ENCODE results near the gene CNTN5.

CNTN5 gene

GRCh38 chr11:100094121-100094865 lies 1073.5 kb downstream of the CNTN5 start:
- DNase-seq (ENCODE audit: low spot score): no peak

DNA sequence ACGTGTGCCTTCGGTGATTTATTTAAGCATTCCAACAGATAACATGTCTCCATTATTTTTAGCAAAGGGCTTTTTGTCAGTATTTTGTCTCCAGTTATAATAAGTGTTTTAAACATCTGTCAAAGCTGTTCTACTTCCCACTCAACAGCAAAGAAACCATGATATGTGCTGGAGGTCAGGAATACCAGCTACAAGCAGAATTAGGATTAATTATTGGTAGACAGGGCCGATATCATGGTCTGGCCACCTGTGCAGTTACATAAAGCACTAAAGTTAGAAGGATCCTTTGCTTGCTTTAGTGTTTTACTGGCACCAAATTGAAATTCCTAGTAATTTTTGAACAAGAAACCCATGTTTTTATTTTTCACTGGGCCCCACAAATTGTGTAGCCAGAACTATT lies 1075.1 kb downstream of the CNTN5 start:
- no peak for DNase-seq (ENCODE audit: low spot score)

DNA sequence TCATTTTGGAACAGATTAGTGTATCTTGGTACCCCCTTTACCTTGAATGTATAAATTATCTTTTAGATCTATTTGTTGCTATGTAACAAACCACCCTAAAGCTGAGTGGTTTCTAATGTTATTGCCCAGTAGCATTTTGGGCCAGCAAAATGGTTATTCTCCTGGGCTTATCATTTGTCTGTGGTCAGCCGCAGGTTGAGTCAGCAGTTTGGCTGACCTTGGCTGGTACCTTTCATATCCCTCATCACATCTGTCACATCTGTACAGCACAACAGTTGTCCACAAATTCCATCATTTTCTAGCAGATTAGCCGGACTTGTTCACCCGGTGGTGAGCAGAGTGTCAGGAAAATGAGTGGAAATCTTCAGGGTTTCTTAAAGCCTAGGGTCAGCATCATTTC lies 1077.8 kb downstream of the CNTN5 start:
- no peak for DNase-seq (ENCODE audit: low spot score)

DNA sequence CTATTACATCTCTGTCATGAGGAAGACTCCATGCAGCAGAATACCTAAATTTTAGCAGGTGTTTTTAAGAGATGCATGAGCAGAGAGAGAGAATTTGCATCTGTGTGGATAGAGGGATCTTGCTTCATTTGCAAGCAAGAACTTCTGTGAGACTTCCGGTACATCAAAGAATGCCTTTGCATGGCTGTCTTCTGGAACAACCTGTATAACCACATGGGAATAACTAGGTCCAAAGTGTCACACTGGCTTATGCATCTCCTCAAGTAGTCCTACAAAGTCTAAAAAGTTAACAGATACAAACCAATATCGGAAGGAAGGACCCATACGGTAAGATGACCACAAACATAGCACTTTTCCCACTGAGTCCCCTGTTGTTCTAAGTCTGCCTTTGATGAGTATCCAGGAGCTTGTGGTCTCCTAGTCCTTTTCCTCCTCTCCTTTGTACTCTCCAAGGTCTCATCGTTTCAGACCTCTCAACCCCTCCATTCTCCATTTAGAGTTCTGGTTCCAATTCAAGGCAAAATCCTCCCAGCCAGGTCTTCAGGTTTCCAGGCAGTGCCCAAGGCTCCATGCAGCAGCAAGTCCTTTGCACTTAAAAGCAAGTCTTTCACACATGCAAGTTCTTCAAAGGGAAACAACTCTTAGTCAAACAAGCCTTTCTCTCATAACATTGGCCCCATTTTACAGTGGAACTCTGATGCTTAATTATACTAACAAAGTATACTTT lies 1084.7 kb downstream of the CNTN5 start:
- DNase-seq (ENCODE audit: low spot score): no peak

DNA sequence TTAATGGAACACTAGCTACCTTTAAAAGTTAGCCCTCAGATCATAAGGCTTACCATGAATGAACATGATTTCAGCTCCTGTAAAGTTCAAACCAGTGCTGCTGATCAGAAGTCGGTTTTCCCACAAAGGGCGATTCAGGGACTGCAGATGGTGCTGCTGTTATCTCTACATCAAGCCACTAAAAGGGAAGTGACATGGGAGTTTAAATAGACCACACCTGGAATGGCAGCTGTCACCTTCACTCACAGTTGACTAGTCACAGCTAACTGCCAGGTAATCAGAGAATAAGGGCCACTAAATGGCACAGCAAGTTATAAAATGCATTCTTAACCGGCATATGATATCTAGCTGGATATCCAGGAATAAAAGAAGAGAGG lies 1085.2 kb downstream of the CNTN5 start:
- no peak for DNase-seq (ENCODE audit: low spot score)

- no peak for DNase-seq (ENCODE audit: low spot score)
Observed at GRCh38 chr11:100119176-100119575, 1098.4 kb downstream of the CNTN5 start.

DNA sequence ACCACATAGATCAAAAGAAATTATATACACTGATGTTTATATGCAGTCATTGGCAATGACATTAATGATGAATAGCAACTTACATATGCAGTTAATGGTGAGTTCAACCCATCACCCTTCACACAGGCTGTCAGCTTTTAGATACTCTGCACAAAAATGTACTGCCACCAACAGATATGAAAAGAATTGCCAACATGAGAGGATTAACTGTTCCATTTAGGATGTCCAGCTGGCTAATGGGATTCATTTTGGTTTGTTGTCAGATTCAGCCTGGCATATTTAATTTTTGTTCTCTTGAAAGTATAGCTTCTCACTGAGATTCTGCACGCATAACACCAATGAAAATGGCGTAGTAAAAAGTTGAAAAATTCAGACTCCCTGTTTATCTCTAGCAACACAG lies 1112.4 kb downstream of the CNTN5 start:
- no peak for DNase-seq (ENCODE audit: low spot score)

- no peak for DNase-seq (ENCODE audit: low spot score)
Observed at GRCh38 chr11:100141201-100141600, 1120.5 kb downstream of the CNTN5 start.

GRCh38 chr11:100151944-100152343 lies 1131.2 kb downstream of the CNTN5 start:
- DNase-seq (ENCODE audit: low spot score): no peak

- no peak for DNase-seq (ENCODE audit: low spot score)
Observed at GRCh38 chr11:100152766-100153165, 1132.0 kb downstream of the CNTN5 start.

DNA sequence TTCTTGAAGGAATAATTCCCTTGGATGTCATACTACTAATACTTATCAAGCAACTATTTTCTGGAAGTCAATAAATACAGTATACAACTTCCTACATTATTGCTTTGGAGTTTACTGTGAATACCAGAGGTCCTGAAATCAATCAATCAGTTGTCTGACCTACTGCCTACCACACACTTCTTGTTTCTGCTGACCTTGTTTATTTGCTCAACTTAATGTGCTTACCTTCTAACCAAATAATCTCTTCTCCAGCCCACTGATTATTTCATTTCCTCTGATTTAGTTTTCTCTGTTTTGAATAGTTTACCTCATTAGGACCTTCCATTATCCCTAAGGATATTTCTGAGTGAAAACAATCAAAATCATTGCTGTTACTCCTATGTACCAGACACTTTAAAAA lies 1142.7 kb downstream of the CNTN5 start:
- no peak for DNase-seq (ENCODE audit: low spot score)

DNA sequence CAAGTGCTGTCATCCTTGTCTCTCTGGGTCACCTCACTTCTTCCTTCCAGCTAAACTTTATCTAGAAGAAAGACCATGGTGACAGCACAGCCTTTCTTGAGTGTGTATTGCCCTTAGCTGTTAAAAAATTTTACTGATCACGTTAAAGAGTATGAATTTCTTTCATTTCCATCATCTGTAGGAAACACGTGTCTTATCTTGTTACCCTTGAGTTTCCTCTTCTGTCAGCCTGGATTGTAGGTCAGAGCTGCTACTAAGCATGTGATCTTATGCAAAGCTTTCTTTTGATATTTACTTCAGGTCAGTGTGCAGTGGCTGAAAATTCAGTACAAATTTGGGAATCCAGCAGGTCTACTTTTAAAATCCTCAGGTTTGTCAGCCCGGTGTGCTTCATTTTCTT lies 1154.1 kb downstream of the CNTN5 start:
- no peak for DNase-seq (ENCODE audit: low spot score)

DNA sequence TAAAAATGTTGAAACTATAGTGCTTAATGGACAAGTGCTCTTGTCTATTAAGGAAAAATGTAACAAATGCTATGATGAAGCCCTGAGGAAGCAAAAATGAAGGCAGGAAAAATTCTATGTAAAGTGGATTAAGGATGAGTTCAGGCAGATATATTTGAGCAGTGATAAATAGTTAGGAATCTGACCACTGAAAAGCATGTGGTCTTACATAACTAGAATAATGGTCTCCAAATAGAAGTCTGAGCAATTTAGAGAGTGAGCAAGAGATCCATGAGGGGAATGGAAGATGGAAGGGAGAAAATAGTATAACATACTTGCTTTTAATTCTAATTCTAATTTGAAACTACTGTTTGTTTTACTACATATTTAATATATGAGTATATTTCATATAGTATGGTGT lies 1155.7 kb downstream of the CNTN5 start:
- DNase-seq (ENCODE audit: low spot score): no peak

DNA sequence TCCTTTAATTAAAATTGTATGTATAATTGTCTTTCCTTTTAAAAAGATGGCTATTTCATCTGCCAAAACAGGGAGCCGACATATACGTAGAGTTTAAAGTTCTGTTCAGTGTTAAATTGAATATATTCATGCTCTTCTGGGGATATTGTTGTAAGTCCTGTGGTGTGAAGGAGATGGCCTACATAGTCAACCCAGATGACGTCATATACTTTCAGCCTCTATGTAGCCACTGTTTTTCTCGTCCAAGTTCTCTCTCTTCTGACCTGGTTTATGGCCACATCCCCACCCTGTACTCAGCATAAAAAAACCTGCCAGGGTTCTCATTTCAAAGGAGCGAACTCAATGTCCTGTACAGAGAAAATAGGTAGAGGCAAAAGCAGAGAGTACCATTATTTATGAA lies 1156.9 kb downstream of the CNTN5 start:
- DNase-seq (ENCODE audit: low spot score): no peak

DNA sequence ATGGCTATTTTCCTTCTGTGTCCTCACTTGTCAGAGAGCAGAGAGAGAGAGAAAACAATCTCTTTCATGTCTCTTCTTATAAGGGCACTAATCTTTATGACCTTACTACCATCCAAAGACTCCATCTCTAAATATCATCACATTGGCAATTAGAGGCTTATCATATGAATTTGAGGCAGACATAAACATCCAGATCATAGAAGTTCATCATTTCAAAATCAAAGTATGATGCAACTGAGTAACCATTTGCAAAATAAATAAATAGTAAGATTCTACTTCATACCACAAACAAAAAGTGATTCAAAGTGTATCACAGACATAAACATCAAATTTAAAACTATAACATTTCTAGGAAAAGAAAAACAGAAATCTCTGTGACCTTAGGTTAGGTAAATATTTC lies 1161.6 kb downstream of the CNTN5 start:
- no peak for DNase-seq (ENCODE audit: low spot score)

- DNase-seq (ENCODE audit: low spot score): no peak
Observed at GRCh38 chr11:100182927-100183326, 1162.2 kb downstream of the CNTN5 start.

DNA sequence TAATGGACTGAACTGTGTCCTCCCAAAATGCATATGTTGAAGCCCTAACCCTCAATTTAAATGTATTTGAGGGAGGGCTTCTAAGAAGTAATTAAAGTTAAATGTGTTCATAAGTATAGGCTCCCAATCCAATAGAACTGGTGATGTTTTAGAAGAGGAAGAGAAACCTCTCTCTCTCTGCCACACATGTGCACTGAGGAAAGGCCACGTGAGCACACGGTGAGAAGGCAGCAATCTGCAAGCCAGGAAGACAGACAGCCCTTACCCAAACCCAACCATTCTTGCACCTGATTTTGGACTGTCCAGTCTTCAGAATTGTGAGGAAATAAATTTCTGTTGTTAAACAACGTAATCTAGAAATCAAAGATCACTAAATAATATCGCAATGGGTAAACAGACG lies 1164.8 kb downstream of the CNTN5 start:
- DNase-seq (ENCODE audit: low spot score): no peak

GRCh38 chr11:100188137-100188783 lies 1167.5 kb downstream of the CNTN5 start:
- no peak for DNase-seq (ENCODE audit: low spot score)

DNA sequence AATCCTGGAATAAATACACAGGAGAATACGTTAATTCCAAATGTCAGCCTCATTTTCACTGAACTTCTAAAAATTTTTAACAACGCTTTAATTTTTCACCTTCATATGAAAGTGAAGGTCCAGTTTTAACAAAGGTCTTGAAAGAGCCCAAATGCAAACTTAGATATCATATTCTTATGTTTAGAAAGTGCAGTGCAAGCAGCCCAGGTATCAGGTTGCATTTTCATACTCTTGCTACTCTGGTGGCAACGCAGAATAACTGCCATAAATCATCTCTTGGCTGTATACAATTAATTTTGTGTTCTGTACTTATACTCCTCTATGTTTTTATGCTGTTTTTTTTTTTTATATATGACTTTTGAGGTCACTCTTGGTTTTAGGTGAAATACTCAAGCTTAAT lies 1169.6 kb downstream of the CNTN5 start:
- no peak for DNase-seq (ENCODE audit: low spot score)

GRCh38 chr11:100192181-100192580 lies 1171.4 kb downstream of the CNTN5 start:
- no peak for DNase-seq (ENCODE audit: low spot score)

DNA sequence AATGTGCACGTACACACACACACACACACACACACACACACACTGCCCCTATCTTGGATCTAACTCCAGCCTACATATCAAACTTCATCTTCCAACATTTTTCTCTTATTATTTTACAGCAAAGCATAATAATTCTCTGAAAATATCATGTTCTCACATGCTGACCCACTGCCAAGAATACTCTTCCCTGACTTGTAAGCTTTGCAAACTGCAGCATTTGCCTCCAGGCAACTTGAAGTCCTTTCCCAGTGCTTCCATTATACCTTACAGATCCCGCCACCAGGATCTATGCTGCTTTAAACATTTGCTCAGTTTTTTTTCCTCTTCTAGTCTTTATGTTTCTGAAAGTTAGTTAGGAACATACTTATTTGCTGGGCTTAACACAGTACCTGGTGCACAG lies 1183.0 kb downstream of the CNTN5 start:
- no peak for DNase-seq (ENCODE audit: low spot score)

DNA sequence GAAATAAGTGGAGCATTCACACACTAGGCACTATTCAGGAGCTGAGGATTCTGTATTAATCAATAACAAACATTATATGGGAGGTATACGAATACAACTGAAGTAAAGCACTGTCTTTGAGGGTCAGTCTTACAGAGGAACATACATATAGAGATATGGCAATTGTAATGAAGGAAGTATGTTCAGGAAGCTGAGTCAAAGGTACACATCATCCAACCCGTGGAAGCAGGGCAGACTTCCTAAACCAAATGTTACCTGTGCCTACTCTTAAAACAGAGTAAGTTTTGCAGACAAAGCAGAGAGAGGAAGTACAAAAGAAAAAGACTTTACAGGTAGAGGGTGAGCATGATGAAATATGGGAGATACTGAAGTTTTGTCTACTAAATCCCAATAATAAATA lies 1185.2 kb downstream of the CNTN5 start:
- no peak for DNase-seq (ENCODE audit: low spot score)

DNA sequence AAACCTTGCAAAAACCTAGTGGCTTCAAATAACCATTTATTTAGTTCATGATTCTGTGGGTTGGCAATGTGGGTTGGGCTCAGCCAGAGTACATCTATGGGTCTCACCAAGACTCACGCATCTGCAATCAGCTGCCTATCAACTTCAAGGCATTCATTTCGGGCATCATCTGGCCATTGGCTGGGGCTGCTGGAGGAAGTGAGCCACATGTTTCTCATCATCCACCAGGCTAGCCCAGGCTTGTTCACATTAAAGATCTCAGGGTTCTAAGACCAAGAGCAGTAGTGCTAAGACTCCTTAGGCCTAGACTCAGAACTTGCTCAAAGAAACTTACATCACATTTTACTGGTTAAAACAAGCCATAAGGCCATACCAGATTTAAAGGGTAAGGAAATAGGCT lies 1187.5 kb downstream of the CNTN5 start:
- DNase-seq (ENCODE audit: low spot score): no peak
